NCI-H2081 treated with DMSO at 0.1 percent for 48 hours (cell line): ENCODE measurements around the gene LY9.
"Not testable (repeated sequence)": the region's sequence is repeated elsewhere in the genome, so short reads cannot be mapped to it uniquely, and the experiment has no call there.

Experiments
- DNase-seq: peaks from one replicate; lab custom pipeline; 2025; lab: John Stamatoyannopoulos, UW

Gene LY9

DNA sequence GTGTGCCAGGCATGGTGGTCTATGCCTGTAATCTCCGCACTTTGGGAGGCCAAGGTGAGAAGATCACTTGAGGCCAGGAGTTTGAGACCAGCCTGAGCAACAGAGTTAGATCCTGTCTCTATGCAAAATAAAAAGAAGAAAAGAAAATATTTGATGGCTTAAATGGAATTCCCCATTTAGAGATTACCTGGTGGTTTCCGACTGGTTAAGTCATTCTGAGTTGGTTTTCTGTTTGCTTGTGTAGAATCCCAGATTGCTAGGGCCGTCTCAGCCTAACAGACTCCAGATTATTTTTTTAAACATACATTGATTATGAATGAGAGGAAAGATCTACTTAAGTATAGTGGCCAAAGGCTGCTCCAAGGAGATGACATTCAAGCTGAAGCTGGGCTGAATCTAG is 22.9 kb upstream of the LY9 start:
- no peak for DNase-seq

DNA sequence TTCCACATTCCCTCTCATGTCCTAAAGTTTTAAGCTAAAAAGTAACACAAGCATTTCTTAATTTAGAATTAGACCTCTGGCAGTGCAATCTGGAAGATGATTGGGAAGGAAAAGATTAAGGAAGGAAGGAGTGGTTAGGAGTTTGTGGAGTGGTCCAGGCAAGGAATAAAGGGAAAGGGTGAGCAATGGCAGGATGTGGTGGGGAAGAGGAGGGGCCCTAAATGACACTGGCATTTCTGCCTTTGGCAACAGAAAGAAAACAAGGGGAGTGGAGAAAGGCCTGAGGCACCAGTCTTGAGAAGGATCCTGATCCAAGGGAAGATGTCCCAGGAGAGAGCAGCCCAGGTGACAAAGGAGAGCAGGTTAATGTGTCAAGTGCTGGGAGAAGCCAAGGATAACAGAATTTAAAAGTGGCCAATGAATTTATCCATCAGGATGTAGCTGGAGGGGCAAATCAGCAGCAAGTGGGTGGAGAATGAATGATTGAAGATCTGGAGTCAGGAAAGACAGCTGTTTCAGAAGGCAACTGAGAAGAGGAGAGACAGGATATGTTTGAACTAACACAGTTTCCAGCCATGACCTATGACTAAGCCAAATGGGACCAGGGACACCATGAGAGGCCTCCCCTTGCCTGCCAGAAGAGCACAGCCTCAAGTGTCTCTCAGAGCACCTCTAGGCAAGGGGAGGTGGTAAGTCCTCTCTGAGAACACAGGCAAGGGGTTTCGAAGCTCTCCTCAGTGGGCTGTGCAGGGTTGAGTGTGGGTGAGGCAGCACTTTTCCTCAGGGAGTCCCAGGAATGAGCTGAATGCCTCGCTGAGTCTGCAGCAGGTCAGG is 20.9 kb upstream of the LY9 start:
- no peak for DNase-seq

DNA sequence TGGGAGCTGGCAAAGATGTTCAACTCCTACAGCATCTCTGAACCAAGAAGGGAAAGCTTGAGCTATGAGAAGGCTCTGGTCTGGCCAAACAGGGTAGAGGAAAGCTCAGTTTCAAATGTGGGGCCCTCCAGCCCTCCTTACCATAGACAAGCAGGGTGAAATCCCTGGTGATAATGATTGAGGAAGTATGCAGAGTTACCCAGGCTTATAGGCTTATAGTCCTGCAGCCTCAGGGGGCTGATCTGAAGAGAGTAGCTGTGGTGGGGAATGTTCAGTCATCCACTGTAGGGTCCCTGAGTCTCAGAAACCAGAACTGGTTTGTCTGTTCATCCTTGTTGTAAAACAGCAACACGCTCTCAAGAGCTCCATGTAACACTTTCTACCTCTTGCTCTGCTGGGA is 19.8 kb upstream of the LY9 start:
- DNase-seq = no peak

DNA sequence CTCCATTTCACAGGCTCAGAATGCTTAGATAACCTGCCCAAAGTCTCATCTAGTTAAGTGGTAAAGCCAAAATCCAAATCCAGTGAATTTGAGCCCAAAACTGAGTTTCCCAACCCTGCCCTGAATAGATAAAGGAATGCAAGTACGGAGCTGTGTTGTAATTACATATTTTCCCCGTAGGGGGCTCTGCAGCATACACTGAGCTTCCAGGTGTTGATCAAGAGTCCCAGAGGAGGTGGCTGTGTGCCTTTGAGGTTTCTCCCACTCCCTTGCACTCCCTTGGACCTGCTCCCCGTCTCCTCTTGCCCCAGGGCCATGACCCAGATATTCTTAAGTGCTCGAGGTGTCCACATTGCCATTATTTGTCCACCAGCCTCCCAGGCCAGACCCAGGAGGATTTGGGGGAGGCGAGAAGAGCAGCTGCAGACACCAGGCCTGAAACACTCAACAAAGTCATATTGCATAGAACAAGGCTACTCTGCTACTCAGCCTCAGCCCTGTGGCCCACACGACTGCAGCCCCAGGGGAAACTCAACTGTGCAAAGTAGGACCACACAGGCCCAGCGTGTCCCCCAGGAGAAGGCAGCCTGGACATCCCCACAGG is 18.4 kb upstream of the LY9 start:
- DNase-seq = no peak

DNA sequence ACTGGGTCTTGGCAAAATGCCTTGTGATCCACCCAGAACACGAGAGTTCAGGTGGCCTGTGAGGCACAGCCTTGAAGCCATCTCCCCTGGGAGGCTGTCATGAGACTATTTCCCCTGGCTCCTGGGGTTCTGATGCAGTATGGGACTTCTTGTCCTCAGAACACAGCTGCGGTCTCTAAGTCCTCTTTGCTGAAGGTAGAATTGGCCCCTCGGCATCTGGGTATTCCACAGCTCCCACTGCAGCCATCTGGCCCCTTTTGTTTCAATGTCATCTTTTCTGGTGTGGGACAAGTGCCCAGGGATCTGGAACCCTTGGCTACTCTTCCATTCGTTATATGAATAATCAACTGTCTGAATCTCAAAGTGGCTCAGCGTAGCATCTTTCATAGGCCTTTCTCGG is 17.0 kb upstream of the LY9 start:
- DNase-seq = no peak

DNA sequence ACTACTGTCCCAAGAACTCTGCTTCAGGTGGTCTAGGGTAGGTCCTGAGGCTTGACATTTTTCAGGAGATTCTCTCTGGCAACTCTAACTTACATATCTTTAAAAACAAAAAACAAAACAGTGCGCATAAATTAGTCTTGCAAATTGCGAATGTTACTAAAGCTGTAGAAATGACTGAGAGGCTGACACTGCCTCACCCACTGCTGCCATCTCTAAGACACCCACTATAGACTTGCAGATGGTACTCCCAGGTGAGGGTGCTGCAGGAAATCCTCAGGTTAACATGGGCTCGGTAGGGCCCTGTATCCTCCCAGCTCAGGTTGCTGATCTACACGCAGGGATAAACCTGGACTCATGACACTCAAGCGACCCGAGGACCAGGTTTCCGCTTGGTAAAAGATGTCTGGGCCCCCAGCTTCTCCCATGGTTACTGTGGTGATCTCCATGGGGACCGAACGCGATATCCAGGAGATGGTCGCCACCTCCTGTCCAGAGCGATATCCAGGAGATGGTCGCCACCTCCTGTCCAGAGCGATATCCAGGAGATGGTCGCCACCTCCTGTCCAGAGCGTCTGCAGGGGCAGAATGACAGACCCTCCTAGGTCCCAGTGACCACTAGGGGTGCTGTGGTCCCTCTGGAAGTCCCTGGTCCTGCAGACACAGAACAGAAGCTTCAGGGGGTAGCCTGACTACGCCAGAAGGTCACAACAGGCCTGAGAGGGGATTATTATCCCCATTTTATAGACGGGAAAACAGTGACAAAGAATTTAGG is 16.2 kb upstream of the LY9 start:
- no peak for DNase-seq

DNA sequence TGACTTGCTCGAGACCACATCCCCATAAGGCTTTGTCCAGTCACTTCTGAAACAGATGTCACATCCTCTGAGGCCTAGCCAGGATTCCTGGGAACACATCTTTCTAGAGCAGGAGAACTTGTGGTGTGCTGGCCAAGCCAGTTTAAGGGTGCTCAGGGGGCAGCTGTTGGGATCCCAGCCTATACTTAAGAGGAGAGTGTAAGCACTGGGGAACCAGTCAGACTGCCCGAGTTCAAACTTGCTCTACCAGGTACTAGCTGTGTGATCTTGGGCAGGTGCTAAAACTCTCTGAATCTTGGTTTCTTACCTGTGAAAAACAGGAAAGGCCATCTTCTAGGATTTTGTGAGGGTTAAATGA is 15.6 kb upstream of the LY9 start:
- no peak for DNase-seq

DNA sequence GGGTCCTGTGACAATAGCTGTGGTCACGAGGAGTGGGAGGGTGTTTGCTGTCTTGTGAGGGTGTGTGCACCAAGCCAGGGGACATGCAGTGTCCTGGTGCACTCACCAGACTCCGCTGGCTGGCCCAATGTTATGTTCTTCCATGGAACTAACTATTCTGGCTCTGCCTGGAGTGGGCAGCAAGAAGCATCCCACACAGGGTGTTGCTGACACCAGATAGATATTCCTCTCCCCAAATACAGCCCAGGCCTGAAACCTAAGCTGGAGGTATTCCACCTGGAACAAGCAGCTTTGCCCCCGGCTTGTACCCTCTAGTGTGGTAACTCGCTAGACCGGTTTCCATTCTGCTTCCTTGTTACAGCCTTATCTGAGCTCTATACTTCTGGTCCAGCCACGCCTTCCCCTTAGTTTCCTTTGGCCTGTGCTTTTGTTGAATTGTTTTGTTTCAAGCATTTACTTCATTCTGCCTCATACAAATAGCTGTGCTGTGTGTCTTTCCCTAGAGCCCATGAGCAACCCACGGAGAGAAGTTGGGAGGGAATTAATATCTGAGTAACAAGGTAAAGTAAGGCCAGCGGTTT is 14.7 kb upstream of the LY9 start:
- no peak for DNase-seq

DNA sequence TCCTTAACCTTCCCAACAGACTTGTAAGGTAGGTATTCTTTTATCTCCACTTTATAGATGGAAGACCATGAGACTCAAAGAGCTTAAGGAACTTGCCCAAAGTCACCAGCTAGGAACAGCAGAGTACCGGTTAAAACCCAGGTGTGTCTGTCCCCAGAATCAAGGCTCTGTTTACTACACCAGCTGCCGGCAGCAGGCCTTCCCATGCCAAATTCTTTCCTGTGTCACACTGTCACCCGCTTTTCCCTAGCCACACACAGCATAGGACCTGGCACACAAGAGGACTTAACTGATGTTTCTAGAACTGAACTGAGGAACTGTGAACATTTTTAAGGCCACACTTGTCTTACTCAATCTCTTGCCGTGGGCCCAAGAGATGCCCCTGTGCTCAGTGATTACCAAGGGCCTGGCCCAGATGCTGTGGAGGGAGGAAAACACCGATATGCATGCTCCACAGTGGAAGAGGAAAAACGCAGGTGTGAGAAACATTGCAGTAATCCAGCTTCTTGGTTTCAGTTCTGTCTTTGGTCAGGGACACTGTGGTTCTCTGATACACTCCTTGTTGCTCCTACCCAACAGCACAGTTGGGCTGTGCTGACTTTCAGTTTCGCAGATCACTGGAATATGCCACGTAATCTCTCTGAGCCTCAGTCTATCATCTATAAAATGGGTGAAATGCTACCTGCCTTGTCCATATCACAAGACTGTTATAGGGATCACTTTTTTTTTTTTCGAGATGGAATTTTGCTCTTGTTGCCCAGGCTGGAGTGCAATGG is 13.9 kb upstream of the LY9 start:
- DNase-seq = no peak

DNA sequence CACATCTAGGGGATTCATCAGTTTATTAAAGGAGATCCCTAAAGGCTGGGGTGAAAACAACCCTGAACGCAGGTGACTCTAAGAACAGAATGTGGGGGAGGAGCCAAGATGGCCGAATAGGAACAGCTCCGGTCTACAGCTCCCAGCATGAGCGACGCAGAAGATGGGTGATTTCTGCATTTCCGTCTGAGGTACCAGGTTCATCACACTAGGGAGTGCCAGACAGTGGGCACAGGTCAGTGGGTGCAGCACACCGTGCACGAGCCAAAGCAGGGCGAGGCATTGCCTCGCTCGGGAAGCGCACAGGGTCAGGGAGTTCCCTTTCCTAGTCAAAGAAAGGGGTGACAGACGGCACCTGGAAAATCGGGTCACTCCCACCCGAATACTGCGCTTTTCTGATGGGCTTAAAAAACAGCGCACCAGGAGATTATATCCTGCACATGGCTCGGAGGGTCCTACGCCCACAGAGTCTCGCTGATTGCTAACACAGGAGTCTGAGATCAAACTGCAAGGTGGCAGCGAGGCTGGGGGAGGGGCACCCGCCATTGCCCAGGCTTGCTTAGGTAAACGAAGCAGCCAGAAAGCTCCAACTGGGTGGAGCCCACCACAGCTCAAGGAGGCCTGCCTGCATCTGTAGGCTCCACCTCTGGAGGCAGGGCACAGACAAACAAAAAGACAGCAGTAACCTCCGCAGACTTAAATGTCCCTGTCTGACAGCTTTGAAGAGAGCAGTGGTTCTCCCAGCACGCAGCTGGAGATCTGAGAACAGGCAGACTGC is 12.8 kb upstream of the LY9 start:
- not testable (repeated sequence) for DNase-seq

DNA sequence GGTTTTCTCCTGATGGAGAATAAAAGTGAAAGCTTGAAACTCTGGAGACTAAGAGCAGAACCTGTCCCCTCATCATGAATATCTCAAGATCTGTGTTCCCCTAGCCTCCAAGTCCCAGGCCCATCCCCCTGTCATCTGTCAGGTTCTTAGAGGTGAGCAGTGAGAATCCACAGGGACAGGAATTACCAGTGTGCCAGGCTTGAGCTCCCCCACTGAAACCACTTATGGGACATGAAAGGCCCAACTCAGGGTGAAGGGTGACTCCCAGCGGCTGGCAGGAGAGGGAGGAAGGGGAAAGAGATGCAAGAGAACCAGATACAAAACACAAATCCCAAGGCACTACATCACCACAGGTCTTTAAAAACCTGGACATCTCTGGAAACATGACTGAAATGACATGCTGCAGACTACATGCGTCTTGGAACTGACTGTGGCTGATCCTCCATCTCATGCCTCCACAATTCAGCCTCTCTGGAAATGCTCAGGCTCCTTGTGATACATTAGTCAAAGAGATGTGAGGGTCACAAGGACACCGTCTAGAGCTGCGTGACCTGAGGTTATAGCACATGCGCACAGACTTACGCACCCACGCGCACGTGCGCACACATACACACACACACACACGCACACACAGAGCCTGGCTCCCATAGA is 6.8 kb upstream of the LY9 start:
- DNase-seq = no peak

DNA sequence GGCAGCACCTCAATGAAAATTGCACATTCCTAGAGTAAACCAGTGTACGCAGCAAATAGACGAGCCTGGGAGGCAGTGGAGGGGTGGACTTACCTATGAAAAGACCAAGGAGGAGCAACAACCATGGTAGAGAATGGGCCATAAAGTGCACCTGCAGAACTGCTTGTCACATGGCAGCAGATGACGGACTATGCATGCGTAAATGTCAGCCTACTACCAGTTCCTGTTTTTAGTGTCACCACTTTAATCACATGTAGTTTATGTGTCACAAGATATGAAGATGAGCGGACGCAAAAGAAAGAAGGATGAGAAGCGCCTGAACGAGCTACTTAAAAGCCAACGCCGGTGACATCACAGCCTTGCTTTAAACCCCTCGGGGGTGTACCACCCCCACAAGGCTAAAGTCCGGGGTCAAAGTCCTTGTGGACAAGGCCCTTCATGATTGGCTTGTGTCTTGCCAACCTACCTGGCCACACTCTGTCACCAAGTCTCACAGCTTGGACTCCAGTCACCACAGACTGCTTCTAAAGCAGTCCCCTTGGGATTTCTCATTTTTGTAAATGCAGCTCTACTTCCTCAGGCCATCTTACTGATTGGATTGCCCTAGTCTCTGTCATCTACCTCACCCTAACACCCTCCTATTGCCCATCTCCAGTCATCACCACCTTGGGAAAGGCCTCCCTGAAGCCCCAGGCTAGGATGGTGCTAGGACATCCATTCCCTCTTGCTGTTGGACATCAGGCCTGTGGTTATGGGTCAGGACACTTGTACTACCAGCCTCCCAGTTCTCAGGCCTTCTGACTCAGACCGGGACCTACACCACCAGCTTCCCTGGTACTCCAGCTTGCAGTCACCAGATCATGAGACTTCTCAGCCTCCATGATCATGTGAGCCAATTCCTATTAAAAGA is 6.0 kb upstream of the LY9 start:
- no peak for DNase-seq

DNA sequence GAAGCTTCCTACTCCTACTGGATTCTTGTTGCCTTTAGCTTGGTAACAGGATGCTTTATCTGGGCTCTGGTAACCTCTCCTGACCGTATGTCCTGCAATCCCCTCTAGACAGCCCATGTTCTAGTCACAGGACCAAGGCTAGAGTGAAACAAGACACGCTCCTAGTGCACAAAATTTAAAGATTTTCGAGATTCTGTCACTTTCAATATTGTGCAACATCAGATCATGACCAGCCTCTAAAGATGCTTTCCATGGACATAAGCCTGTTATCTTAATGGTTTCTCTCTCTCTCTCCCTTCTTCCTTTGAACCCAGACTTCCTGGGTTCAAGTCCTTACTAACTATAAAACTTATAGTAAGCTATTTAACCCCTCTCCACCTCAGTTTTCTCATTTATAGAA is 1.6 kb upstream of the LY9 start:
- no peak for DNase-seq

DNA sequence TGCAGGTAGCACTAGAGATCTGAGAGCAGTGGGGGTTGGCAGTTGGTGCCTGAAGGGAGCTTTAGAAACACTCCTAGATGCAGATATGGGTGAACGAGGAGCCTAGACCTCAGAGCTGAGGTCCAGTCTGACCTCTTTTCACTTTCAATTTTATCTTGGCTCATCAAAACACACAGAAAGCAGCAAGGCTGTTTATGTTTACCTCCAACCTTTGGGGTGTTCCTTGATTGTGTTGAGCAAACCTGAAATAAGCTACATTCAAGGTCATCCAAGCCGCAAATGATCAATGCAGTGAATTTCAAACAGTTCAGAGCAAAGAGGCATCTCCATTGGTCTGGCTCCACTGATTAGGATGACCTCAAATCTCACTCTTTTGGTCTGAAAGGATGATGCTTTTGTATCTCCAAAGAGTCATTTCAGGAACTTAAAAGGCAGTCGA is 1.3 kb downstream of the LY9 start:
- DNase-seq = no peak

DNA sequence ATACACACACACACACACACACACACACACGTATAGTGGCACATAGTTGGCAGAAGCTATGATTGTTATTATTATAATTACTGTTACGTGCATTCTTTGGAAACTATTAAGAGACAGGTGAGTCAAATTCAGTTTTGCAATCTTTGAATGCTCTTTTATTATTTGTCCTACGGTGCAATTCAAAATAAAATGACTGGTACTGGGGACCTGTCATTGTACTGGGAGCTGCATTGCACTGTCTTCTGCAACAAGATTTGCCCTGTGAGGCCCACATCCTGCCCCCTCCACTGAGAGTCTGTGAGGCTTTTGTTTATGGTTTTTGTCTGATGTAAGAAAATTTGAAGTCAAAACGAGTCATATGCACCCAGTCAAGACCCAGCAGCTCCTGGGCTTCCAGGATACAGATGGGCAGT is 1.9 kb downstream of the LY9 start:
- DNase-seq = no peak

DNA sequence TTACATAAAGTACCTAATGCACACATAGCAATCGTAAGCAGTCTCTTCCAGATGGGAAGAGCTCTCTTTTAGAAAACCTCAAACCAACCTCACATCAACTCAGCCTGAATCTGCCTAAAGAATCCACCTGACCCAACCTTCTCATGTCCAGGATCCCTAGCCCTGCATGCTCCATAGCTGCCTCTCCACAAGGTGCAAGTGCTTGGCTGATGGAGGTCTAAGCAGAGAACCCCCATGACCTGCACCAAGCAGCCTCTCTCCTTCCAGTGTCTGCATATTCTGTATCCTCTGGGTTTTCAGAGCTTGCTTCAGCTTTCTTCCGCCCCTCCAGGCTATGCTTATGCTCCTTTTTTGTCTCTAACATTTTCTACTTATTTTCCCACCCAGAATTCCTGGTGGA is 2.5 kb downstream of the LY9 start:
- DNase-seq = no peak

DNA sequence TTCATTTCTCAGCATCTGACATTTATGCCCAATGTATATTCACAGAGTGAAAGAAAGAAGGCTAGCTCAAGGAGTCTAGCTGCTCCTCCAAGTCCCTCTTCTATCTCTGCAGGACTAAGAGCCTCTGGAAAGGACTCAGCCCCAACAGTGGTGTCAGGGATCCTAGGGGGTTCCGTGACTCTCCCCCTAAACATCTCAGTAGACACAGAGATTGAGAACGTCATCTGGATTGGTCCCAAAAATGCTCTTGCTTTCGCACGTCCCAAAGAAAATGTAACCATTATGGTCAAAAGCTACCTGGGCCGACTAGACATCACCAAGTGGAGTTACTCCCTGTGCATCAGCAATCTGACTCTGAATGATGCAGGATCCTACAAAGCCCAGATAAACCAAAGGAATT is 3.7 kb downstream of the LY9 start:
- no peak for DNase-seq

DNA sequence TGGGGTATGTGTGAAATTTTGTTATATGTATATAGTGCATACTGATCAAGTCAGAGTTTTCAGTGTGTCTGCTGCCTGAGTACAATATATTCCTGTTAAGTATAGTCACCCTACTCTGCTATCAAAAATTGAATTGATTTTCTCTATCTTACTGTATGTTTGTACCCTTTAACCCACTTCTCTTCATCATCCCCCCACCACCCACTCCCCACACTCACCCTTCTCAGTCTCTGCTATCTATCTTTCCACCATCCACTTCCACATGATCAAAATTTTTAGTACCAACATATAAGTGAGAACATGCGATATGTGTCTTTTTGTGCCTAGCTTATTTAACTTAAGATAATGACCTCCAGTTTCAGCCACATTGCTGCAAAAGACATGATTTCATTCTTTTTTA is 4.2 kb downstream of the LY9 start:
- no peak for DNase-seq

DNA sequence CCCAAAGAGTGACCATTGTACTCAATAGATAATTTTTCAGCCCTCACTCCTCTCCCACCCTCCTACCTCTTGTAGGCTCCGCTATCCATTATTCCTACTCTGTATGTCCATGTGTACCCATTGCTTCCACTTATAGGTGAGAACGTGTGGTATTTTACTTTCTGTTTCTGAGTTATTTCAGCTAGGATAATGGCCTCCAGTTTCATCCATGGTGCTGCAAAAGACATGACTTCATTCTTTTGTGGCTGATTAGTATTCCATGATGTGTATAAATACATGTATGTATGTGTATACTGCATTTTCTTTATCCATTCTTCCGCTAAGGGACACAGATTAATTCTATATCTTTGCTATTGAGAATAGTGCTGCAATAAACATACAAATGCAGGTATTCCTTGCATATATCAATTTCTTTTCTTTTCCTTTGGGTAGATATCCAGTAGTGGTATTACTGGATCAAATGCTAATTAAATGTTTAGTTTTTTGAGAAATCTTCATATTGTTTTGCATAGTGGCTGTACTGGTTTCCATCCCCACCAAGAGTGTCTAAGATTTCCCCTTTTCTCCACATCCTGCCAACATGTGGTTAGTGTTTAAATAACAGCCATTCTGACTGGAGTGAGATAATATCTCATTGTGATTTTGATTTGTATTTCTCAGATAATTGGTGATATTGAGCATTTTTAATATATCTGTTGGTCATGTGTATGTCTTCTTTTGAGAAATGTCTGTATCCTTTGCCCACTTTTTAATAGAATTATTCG is 4.9 kb downstream of the LY9 start:
- DNase-seq = no peak
